Measurements from ENCODE around the gene BNC1.
A peak's percentile ranks its signal among the peaks of the same experiment; 100 is the strongest.
"Not testable (repeated sequence)": the region's sequence is repeated elsewhere in the genome, so short reads cannot be mapped to it uniquely, and the experiment has no call there.

BNC1 gene

DNA sequence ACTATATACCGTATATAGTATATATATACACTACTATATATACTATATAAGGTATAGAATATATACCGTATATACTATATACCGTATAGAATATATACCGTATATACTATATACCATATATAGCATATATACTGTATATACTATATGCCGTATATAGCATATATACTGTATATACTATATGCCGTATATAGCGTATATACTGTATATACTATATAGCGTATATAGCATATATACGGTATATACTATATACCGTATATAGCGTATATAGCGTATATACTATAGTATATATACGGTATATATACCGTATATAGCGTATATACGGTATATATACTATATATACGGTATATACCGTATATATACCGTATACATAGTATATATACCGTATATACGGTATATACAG is 54.2 kb downstream of the BNC1 start:
- no peak for DNase-seq

DNA sequence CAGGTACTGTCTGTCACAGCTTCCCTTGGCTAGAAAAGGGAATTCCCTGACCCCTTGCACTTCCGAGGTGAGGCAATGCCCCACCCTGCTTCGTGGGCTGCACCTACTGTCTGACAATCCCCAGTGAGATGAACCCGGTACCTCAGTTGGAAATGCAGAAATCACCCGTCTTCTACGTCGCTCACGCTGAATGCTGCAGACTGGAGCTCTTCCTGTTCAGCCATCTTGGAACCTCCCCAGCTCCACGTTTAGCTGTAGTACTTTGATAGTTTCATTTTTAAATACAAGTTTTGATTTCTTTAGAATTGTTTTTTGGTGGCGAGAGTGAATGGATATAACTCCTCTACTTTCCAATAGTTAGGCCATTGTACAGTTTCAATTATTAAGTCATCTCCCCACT is 59.0 kb downstream of the BNC1 start:
- no peak for DNase-seq

DNA sequence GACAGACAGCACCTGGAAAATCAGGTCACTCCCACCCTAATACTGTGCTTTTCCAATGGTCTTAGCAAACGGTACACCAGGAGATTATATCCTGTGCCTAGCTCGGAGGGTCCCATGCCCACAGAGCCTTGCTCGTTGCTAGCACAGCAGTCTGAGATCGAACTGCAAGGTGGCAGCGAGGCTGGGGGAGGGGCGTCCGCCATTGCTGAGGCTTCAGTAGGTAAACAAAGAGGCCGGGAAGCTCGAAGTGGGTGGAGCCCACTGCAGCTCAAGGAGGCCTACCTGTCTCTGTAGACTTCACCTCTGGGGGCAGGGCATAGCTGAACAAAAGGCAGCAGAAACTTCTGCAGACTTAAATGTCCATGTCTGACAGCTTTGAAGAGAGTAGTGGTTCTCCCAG is 62.7 kb downstream of the BNC1 start:
- not testable (repeated sequence) for DNase-seq

GRCh38 chr15:83219026-83219425 is 65.4 kb downstream of the BNC1 start:
- DNase-seq = no peak

GRCh38 chr15:83215306-83215705 is 69.2 kb downstream of the BNC1 start:
- no peak for DNase-seq

GRCh38 chr15:83210619-83211018 is 73.8 kb downstream of the BNC1 start:
- DNase-seq = no peak

DNA sequence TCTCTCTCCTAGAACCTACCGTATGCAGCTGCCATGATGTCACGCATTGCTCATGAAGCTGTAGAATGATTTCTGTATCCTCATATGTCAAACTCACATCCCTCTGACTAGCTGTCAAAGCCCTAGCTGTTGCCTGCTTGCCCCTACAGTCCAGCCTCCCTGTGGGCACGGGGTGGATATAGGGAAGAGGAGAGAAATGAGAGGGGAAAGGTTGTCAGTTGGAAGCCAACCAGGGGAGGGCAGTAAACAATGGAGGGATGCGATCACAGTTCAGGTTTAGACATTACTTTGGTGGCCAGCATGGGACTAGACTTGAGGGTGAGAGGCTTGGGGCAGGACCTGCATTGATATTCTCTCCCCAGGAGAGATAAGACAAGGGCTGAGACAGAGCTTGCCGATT is 75.1 kb downstream of the BNC1 start:
- no peak for DNase-seq

DNA sequence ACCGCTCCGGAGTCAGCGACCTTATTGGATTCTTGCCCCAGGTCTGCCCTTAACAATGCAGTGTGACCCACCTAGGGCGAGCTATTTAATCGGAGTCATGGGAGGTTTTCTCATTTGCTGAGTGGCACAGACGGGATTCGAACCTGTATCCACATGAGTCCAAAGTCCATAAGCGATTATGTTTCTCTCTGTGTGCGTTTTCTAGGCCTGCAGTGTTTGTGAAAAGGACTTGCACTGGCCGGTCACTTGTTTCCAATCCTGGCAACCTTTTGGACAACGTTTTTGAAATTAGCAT is 76.2 kb downstream of the BNC1 start:
- no peak for DNase-seq

GRCh38 chr15:83207660-83208366 is 76.7 kb downstream of the BNC1 start, which contains the start of gene HDGFL3:
Gene HDGFL3, minus strand, starts transcription at chr15:83207823. Its CDS starts 409 bp downstream, at chr15:83207414.
- peak in 3 of 6 experiments; percentile 7 to 20 (median 9) for DNase-seq

GRCh38 chr15:83207009-83207659 is 77.3 kb downstream of the BNC1 start:
- DNase-seq = peak in 1 of 6 experiments; percentile 17

GRCh38 chr15:83206526-83207008 is 77.9 kb downstream of the BNC1 start:
- DNase-seq = no peak

Data from stimulated activated naive CD4-positive, alpha-beta T cell (primary cell).